H1 (cell line): Measurements from ENCODE around the gene ZNF680. TPM values are rescaled to one million over a fixed set of nuclear protein-coding genes. Genes with fewer than 3 reads are reported as not detected.

ENCODE experiments used
- CTCF ChIA-PET: fragments of 300-600 bp; sonication (Branson Sonifier 250); formaldehyde crosslinking; loops from one replicate; lab custom pipeline; 2021; ENCODE audit not compliant: partially characterized antibody; lab: Charles Lee
- POLR2A ChIA-PET: fragments of 300-600 bp; sonication (Branson Sonifier 250); formaldehyde crosslinking; loops from one replicate; lab custom pipeline; 2021; ENCODE audit warnings: inconsistent platforms; ENCODE audit not compliant: partially characterized antibody; lab: Charles Lee
- DNase-seq, 2 experiments: peaks; one replicate each; pipeline versions ENCODE4 v3.0.0 to v3.0.0-alpha.2; 2010 to 2022; ENCODE audit warnings: low spot score in 2 of 2, low read depth in 1 of 2, mixed read lengths in 1 of 2
- FAIRE-seq: peaks from 2 replicates; lab custom pipeline; 2011; peaks lifted over from hg19 to GRCh38; lab: Jason Lieb, UNC
- H2AFZ ChIP-seq: 2 replicates; pipeline ENCODE4 v1.8.1; 2012; ENCODE audit warnings: low read length, inconsistent platforms
- H2AK5ac ChIP-seq: 2 replicates; pipeline ENCODE4 v1.6.1; 2013; ENCODE audit warnings: low read depth, low read length
- H2BK120ac ChIP-seq: replicated peaks from 2 replicates; pipeline ENCODE3; 2013; ENCODE audit warnings: low read depth, low read length, inconsistent platforms
- H2BK12ac ChIP-seq: 2 replicates; pipeline ENCODE4 v1.6.1; 2013; ENCODE audit warnings: low read depth, low read length
- H2BK15ac ChIP-seq: 2 replicates; pipeline ENCODE4 v1.6.1; 2013; ENCODE audit warnings: low read length
- H2BK20ac ChIP-seq: 2 replicates; pipeline ENCODE4 v1.6.1; 2013; ENCODE audit warnings: low read length
- H2BK5ac ChIP-seq: 2 replicates; pipeline ENCODE4 v1.6.1; 2013; ENCODE audit warnings: low read depth, low read length
- H3K14ac ChIP-seq: 2 replicates; pipeline ENCODE4 v1.6.1; 2013; ENCODE audit warnings: inconsistent platforms; ENCODE audit not compliant: insufficient read length
- H3K18ac ChIP-seq: 2 replicates; pipeline ENCODE4 v1.6.1; 2013; ENCODE audit warnings: low read length; ENCODE audit errors: extremely low read depth
- H3K23ac ChIP-seq: 2 replicates; pipeline ENCODE4 v1.6.1; 2013; ENCODE audit warnings: inconsistent platforms; ENCODE audit not compliant: insufficient read length
- H3K23me2 ChIP-seq: 2 replicates; pipeline ENCODE4 v1.6.1; 2013; ENCODE audit warnings: low read depth, low read length
- H3K27ac ChIP-seq: 2 replicates; pipeline ENCODE4 v1.6.1; 2011; ENCODE audit warnings: low read depth, low read length, inconsistent platforms
- H3K27me3 ChIP-seq, 4 experiments: replicated peaks in 1 of 4; 1 replicate in 1 of 4; 2 replicates in 3 of 4; pipeline versions ENCODE4 v1.6.1 to v1.8.1; 2011 to 2013; ENCODE audit warnings: low read length in 3 of 4, mild to moderate bottlenecking in 3 of 4, inconsistent platforms in 2 of 4, mixed read lengths in 2 of 4, moderate library complexity in 1 of 4; ENCODE audit not compliant: control insufficient read depth in 3 of 4, insufficient read depth in 3 of 4; ENCODE audit errors: extremely low read depth in 1 of 4
- H3K36me3 ChIP-seq, 4 experiments: 2 replicates each; pipeline versions ENCODE4 v1.6.1 to v1.8.1; 2011 to 2013; ENCODE audit warnings: mild to moderate bottlenecking in 4 of 4, low read length in 3 of 4, moderate library complexity in 2 of 4, control low read depth in 1 of 4, inconsistent platforms in 1 of 4; ENCODE audit not compliant: insufficient read depth in 4 of 4, control insufficient read depth in 2 of 4
- H3K4ac ChIP-seq: replicated peaks from 2 replicates; pipeline ENCODE3; 2013; ENCODE audit warnings: low read length, low read depth, mixed read lengths, inconsistent platforms; ENCODE audit not compliant: insufficient read length
- H3K4me1 ChIP-seq, 4 experiments: replicated peaks in 1 of 4; 1 replicate in 1 of 4; 2 replicates in 3 of 4; pipeline versions ENCODE4 v1.6.1 to v1.8.1; 2011 to 2013; ENCODE audit warnings: low read length in 3 of 4, inconsistent platforms in 2 of 4, mixed read lengths in 1 of 4; ENCODE audit not compliant: insufficient read depth in 4 of 4, control insufficient read depth in 3 of 4
- H3K4me2 ChIP-seq, 2 experiments: 2 replicates each; pipeline versions ENCODE4 v1.6.1 to v1.8.1; 2011 to 2013; ENCODE audit warnings: low read depth in 2 of 2, low read length in 2 of 2, control low read depth in 1 of 2, inconsistent platforms in 1 of 2, mild to moderate bottlenecking in 1 of 2; ENCODE audit not compliant: insufficient read depth in 1 of 2
- H3K4me3 ChIP-seq, 4 experiments: fragments of 200-600, 300-600 bp in 1 of 4; sonication (generic), shearing (Covaris generic), sonication (Bioruptor Twin) in 1 of 4; 2 replicates each; pipeline versions ENCODE4 v1.5.1 to v1.8.1; 2011 to 2016; ENCODE audit warnings: low read length in 4 of 4, low read depth in 3 of 4, control low read depth in 2 of 4, inconsistent platforms in 2 of 4, mild to moderate bottlenecking in 2 of 4, mixed read lengths in 1 of 4, moderate library complexity in 1 of 4; ENCODE audit not compliant: insufficient read depth in 2 of 4; ENCODE audit errors: extremely low read depth in 1 of 4
- H3K56ac ChIP-seq: replicated peaks from 2 replicates; pipeline ENCODE3; 2013; ENCODE audit warnings: low read depth, mild to moderate bottlenecking, mixed read lengths, low read length, inconsistent platforms; ENCODE audit not compliant: insufficient read length
- H3K79me1 ChIP-seq: 2 replicates; pipeline ENCODE4 v1.6.1; 2013; ENCODE audit warnings: low read depth, low read length, control low read depth
- H3K79me2 ChIP-seq, 2 experiments: 2 replicates each; pipeline versions ENCODE4 v1.6.1 to v1.8.1; 2012 to 2013; ENCODE audit warnings: low read length in 2 of 2, mild to moderate bottlenecking in 2 of 2, inconsistent platforms in 1 of 2; ENCODE audit not compliant: insufficient read depth in 2 of 2, control insufficient read depth in 1 of 2
- H3K9ac ChIP-seq, 4 experiments: replicated peaks in 1 of 4; 1 replicate in 1 of 4; 2 replicates in 3 of 4; pipeline versions ENCODE4 v1.6.1 to v1.8.1; 2011 to 2013; ENCODE audit warnings: low read depth in 3 of 4, low read length in 3 of 4, control low read depth in 2 of 4, mild to moderate bottlenecking in 2 of 4, moderate library complexity in 2 of 4, inconsistent platforms in 1 of 4; ENCODE audit errors: extremely low read depth in 1 of 4
- H3K9me3 ChIP-seq, 2 experiments: 2 replicates each; pipeline versions ENCODE4 v1.6.1 to v1.8.1; 2012 to 2013; ENCODE audit warnings: mild to moderate bottlenecking in 2 of 2, moderate library complexity in 2 of 2, control low read depth in 1 of 2, inconsistent platforms in 1 of 2, low read depth in 1 of 2, low read length in 1 of 2, mixed read lengths in 1 of 2; ENCODE audit not compliant: insufficient read depth in 2 of 2
- H4K20me1 ChIP-seq, 2 experiments: replicated peaks in 1 of 2; 2 replicates each; pipeline versions ENCODE3 to v1.8.1; 2011 to 2013; ENCODE audit warnings: inconsistent platforms in 2 of 2, low read length in 2 of 2, mild to moderate bottlenecking in 1 of 2; ENCODE audit not compliant: insufficient read depth in 2 of 2, control insufficient read depth in 1 of 2
- H4K5ac ChIP-seq: 2 replicates; pipeline ENCODE4 v1.6.1; 2013; ENCODE audit warnings: low read length, low read depth, mixed read lengths, inconsistent platforms; ENCODE audit not compliant: insufficient read length
- H4K8ac ChIP-seq: 2 replicates; pipeline ENCODE4 v1.8.0; 2013; ENCODE audit warnings: mild to moderate bottlenecking, moderate library complexity, low read length, inconsistent platforms; ENCODE audit not compliant: insufficient read depth; ENCODE audit errors: extremely low read depth
- H4K91ac ChIP-seq: replicated peaks from 2 replicates; pipeline ENCODE3; 2013; ENCODE audit warnings: low read length, mixed read lengths, inconsistent platforms; ENCODE audit not compliant: insufficient read length
- BCL11A ChIP-seq, 2 experiments: IDR thresholded peaks; one replicate each; pipeline ENCODE4 v1.6.1; 2011; ENCODE audit warnings: low read depth in 2 of 2, low read length in 2 of 2, mild to moderate bottlenecking in 2 of 2
- CBX5 ChIP-seq: fragments of 300-800, 300-1000 bp; sonication (generic); IDR thresholded peaks from 2 replicates; pipeline ENCODE4 v1.7.1; 2016; ENCODE audit warnings: antibody characterized with exemption, low read length, low read depth
- CTBP2 ChIP-seq: IDR thresholded peaks from 2 replicates; pipeline ENCODE4 v1.7.0; 2011; ENCODE audit warnings: borderline replicate concordance, mild to moderate bottlenecking, moderate library complexity, mixed read lengths, low read length; ENCODE audit not compliant: insufficient read depth, insufficient read length
- EP300 ChIP-seq, 2 experiments: IDR thresholded peaks; 1 replicate in 1 of 2; 2 replicates in 1 of 2; pipeline ENCODE4 v1.6.1; 2011 to 2012; ENCODE audit warnings: low read depth in 2 of 2, low read length in 2 of 2, mild to moderate bottlenecking in 2 of 2, borderline replicate concordance in 1 of 2, inconsistent platforms in 1 of 2, moderate library complexity in 1 of 2
- FOSL1 ChIP-seq: IDR thresholded peaks from 2 replicates; pipeline ENCODE4 v1.6.1; 2011; ENCODE audit warnings: mild to moderate bottlenecking, low read depth, low read length, moderate library complexity; ENCODE audit not compliant: insufficient read depth
- GTF2F1 ChIP-seq: IDR thresholded peaks from 2 replicates; pipeline ENCODE4 v1.6.1; 2012; ENCODE audit warnings: low read depth, low read length, improper control_type of control experiment, borderline replicate concordance
- JUN ChIP-seq: IDR thresholded peaks from 2 replicates; pipeline ENCODE4 v1.6.1; 2011; ENCODE audit warnings: low read depth, mild to moderate bottlenecking, improper control_type of control experiment, low read length
- KDM5A ChIP-seq: fragments of 200-600 bp; IDR thresholded peaks from 2 replicates; pipeline ENCODE4 v1.7.1; 2012; ENCODE audit warnings: mild to moderate bottlenecking, low read length, inconsistent platforms, mixed read lengths
- NRF1 ChIP-seq: IDR thresholded peaks from 2 replicates; pipeline ENCODE4 v1.6.1; 2011; ENCODE audit warnings: mild to moderate bottlenecking, low read depth, low read length, improper control_type of control experiment
- RAD21 ChIP-seq, 2 experiments: IDR thresholded peaks in 1 of 2; conservative IDR thresholded peaks in 1 of 2; 2 replicates each; pipeline ENCODE4 v1.6.1; 2011; ENCODE audit warnings: low read depth in 2 of 2, low read length in 2 of 2, improper control_type of control experiment in 1 of 2, inconsistent platforms in 1 of 2, mild to moderate bottlenecking in 1 of 2, moderate library complexity in 1 of 2
- RBBP5 ChIP-seq: IDR thresholded peaks from 2 replicates; pipeline ENCODE4 v1.7.1; 2012; ENCODE audit warnings: low read depth, mild to moderate bottlenecking, inconsistent platforms, low read length, moderate library complexity, borderline replicate concordance
- RNF2 ChIP-seq: fragments of 200-900, 300-1000 bp; sonication (generic); IDR thresholded peaks from 2 replicates; pipeline ENCODE4 v1.7.1; 2016; ENCODE audit warnings: borderline replicate concordance, low read depth, mild to moderate bottlenecking, antibody characterized with exemption, low read length; ENCODE audit not compliant: poor library complexity, severe bottlenecking; ENCODE audit errors: missing control alignments
- SAP30 ChIP-seq: fragments of 300-600 bp; sonication (generic); IDR thresholded peaks from 2 replicates; pipeline ENCODE4 v1.7.1; 2012; ENCODE audit warnings: low read length, moderate library complexity, mild to moderate bottlenecking, inconsistent platforms; ENCODE audit not compliant: insufficient read depth, insufficient replicate concordance
- WGBS, 2 experiments: shearing (Covaris generic) in 1 of 2; methylation state at CpG; one replicate each; pipeline versions ENCODE4 v1.1.6 to v1.1.7; 2013 to 2015; ENCODE audit warnings: low lambda C conversion rate in 2 of 2, mixed read lengths in 2 of 2, inconsistent platforms in 1 of 2, low coverage in 1 of 2, missing lambda C conversion rate in 1 of 2; ENCODE audit not compliant: insufficient replicate concordance in 2 of 2, insufficient coverage in 1 of 2, insufficient read length in 1 of 2; ENCODE audit errors: extremely low coverage in 1 of 2, missing lambda C conversion rate in 1 of 2; 5-methylcytosine and 5-hydroxymethylcytosine counted together
- polyA plus RNA-seq, 7 experiments: library from polyadenylated mRNA; depleted of rRNA in 3 of 7; stranded (reverse) in 5 of 7; unstranded in 2 of 7; fragments of >200 nt in 5 of 7; fragments of 200-250 nt in 2 of 7; gene quantifications; 1 replicate in 5 of 7; 2 replicates in 1 of 7; 4 replicates in 1 of 7; pipeline versions ENCODE4 v1.2.1 to v1.2.3, GENCODE V29; 2011 to 2013; ENCODE audit warnings: missing spikeins in 2 of 7, mixed read lengths in 2 of 7
- total RNA-seq: library from RNA; stranded (reverse); fragmentation: NEBNext Ultra II Directional; extraction: Animal tissue kit (Norgen Biotek cat#: 25700); gene quantifications from 2 replicates; pipeline ENCODE4 v1.2.1, GENCODE V29; 2021

ZNF680 gene
- total and polyA plus RNA-seq, 2 of the 8 experiments (the other 6 are each of a cell fraction or from before 2014, with no cell fraction given) = 15.3 TPM; not detected in 1

- H3K27me3 ChIP-seq = no peaks in the 10 kb centered on the region
- peaks cover 30 to 54% of the 10 kb centered on the region in 2 experiments for H3K9me3 ChIP-seq
- H3K36me3 ChIP-seq = peaks cover 0 to 8% (median 0%) of the 10 kb centered on the region in 4 experiments; a peak in 1 of 8 replicates
- DNase-seq = no peak
- H2BK12ac ChIP-seq = no peak overlapping the region
- no peak overlapping the region for H3K27ac ChIP-seq
- H4K5ac ChIP-seq = no peak overlapping the region
- no peak overlapping the region for H2AFZ ChIP-seq
- H3K14ac ChIP-seq = no peak overlapping the region
- H3K79me2 ChIP-seq = no peaks in the 10 kb centered on the region
- WGBS, 2 experiments = 90% methylated on average over 2 of the region's 2 CpGs; no CpG with 5 or more reads in 1 of the 2 experiments
- ChIA-PET CTCF (no interaction called here), POLR2A (interaction anchor here (0.9 kb wide), 1 partner anchor 25 kb away, joined by 3 read pairs; no protein-coding TSS in a partner anchor)
- no peak overlapping the region for H3K56ac ChIP-seq
- H3K4ac ChIP-seq = no peak overlapping the region
- no peaks in the 10 kb centered on the region for H3K79me1 ChIP-seq
- H4K8ac ChIP-seq = no peak overlapping the region
- no peaks in the 10 kb centered on the region for H3K23me2 ChIP-seq
- FAIRE-seq = no peak
- no peak overlapping the region for H2BK5ac ChIP-seq
- H2BK15ac ChIP-seq = no peak overlapping the region
- no peak overlapping the region for H4K91ac ChIP-seq
- no peak overlapping the region for H2AK5ac ChIP-seq
- H3K18ac ChIP-seq = no peak overlapping the region
- H2BK120ac ChIP-seq = no peak overlapping the region
- H3K4me2 ChIP-seq = no peak overlapping the region
- no peaks in the 10 kb centered on the region for H3K4me1 ChIP-seq
- H2BK20ac ChIP-seq = no peak overlapping the region
- no peak overlapping the region for H3K23ac ChIP-seq
- no peak overlapping the region for H3K9ac ChIP-seq
- no peak overlapping the region for H3K4me3 ChIP-seq
- H4K20me1 ChIP-seq = no peaks in the 10 kb centered on the region
- TF ChIP-seq RBBP5 (no peak), RNF2 (no peak), NRF1 (no peak), GTF2F1 (no peak), RAD21 (IDR thresholded peaks at IDR 0.05 in 1 of 2, conservative IDR thresholded peaks at IDR 0.05 in 1 of 2; ENCODE audit: low read depth in 2 of 2, low read length in 2 of 2) (no peak), CTBP2 (no peak), FOSL1 (no peak), BCL11A (IDR thresholded peaks at IDR 0.05; ENCODE audit: low read depth in 2 of 2, low read length in 2 of 2) (no peak), KDM5A (no peak), JUN (no peak), EP300 (IDR thresholded peaks at IDR 0.05; ENCODE audit: borderline replicate concordance in 1 of 2, low read depth in 2 of 2, low read length in 2 of 2) (no peak), CBX5 (no peak), SAP30 (no peak)
Measured at GRCh38 chr7:64509583-64509982, 53.3 kb downstream of the ZNF680 start.
